Measurements from ENCODE around the gene DDAH2. TPM values are rescaled to one million over a fixed set of nuclear protein-coding genes. Genes with fewer than 3 reads are reported as not detected.

Gene DDAH2
- total RNA-seq, 1 experiment from 2014 or later: 43.4 TPM

GRCh38 chr6:31752739-31753319 is 23.7 kb upstream of the DDAH2 start (continued):
- no peak for TF ChIP-seq ATF3 (IDR thresholded peaks at IDR 0.05)
- TF ChIP-seq ZNF274 (IDR thresholded peaks at IDR 0.05; ENCODE audit: low read depth, low read length): no peak
- no peak for TF ChIP-seq EZH2phosphoT487 (IDR thresholded peaks at IDR 0.05; ENCODE audit: borderline replicate concordance)

GRCh38 chr6:31750411-31751022 is 21.4 kb upstream of the DDAH2 start:
- intact Hi-C loops (cut with micrococcal nuclease): no loop called here
- ChIA-PET CTCF (no interaction called here), POLR2A (no interaction called here), RAD21 (ENCODE audit: low non-redundant PET in 1 of 2, low total read pairs in 2 of 2, uncharacterized antibody in 2 of 2, unreplicated experiment in 2 of 2) (no interaction called here)
- Histone ChIP-seq H3K4me3 (replicated peaks in 1 of 2; ENCODE audit: low read depth in 1 of 2, low read length in 2 of 2) (no peak overlapping the region), H2AFZ (ENCODE audit: low read depth, low read length, poor library complexity, severe bottlenecking) (no peak overlapping the region), H3K4me2 (ENCODE audit: low read length) (no peak overlapping the region), H3K9me2 (ENCODE audit: insufficient read depth) (no peaks in the 10 kb centered on the region), H3K79me2 (ENCODE audit: insufficient read depth, low read length) (no peaks in the 10 kb centered on the region), H3K27me3 (ENCODE audit: insufficient read depth, low read length) (no peaks in the 10 kb centered on the region), H3K4me1 (ENCODE audit: control insufficient read depth in 1 of 2, insufficient read depth in 2 of 2, low read length in 2 of 2) (peaks cover 3 to 6% of the 10 kb centered on the region in 2 experiments; a peak in 2 of 4 replicates), H3K9me3 (ENCODE audit: control insufficient read depth in 1 of 2, insufficient read depth in 1 of 2, low read depth in 1 of 2, low read length in 2 of 2) (no peaks in the 10 kb centered on the region), H3K36me3 (ENCODE audit: control insufficient read depth in 1 of 2, insufficient read depth in 2 of 2, low read length in 2 of 2) (peaks cover 2 to 16% of the 10 kb centered on the region in 2 experiments; a peak in 3 of 4 replicates), H3K27ac (ENCODE audit: low read depth, low read length) (no peak overlapping the region), H4K20me1 (ENCODE audit: insufficient read depth) (no peaks in the 10 kb centered on the region), H3K9ac (ENCODE audit: low read length) (no peak overlapping the region)
- TF ChIP-seq REST (IDR thresholded peaks at IDR 0.05; ENCODE audit: low read depth) (no peak), CTCF (IDR thresholded peaks at IDR 0.05 in 2 of 3, conservative IDR thresholded peaks at IDR 0.05 in 1 of 3; ENCODE audit: borderline replicate concordance in 1 of 3, insufficient read depth in 1 of 3, low read depth in 2 of 3, low read length in 2 of 3) (no peak), POLR2A (IDR thresholded peaks at IDR 0.05; ENCODE audit: borderline replicate concordance, extremely low read depth, insufficient read depth, insufficient read length) (no peak), YY1 (IDR thresholded peaks at IDR 0.05; ENCODE audit: extremely low read depth, insufficient replicate concordance, low read depth, low read length) (no peak), ATF3 (IDR thresholded peaks at IDR 0.05) (no peak), RAD21 (IDR thresholded peaks at IDR 0.05; ENCODE audit: low read depth) (no peak), ELF1 (IDR thresholded peaks at IDR 0.05; ENCODE audit: borderline replicate concordance, low read depth) (no peak), JUND (IDR thresholded peaks at IDR 0.05) (no peak), FOSL1 (IDR thresholded peaks at IDR 0.05; ENCODE audit: low read depth) (no peak), MAX (IDR thresholded peaks at IDR 0.05) (no peak), SRF (IDR thresholded peaks at IDR 0.05; ENCODE audit: low read depth) (no peak), POLR2AphosphoS5 (IDR thresholded peaks at IDR 0.05; ENCODE audit: low read depth, low read length) (no peak)
- ATAC-seq (no peak), DNase-seq (ENCODE audit: low read depth, low spot score) (no peak)
- TSS peak; percentile 12 for BruUV-seq (replicated peaks)
